Progenitor cell of endocrine pancreas (in vitro differentiated cells): ENCODE results near the gene FXYD1. TPM values are rescaled to one million over a fixed set of nuclear protein-coding genes. Genes with fewer than 3 reads are reported as not detected.
A peak's percentile ranks its signal among the peaks of the same experiment; 100 is the strongest.

ENCODE experiments used
- DNase-seq: peaks from one replicate; pipeline ENCODE4 v3.0.0; 2021; ENCODE audit warnings: low spot score; ENCODE audit not compliant: unreplicated experiment
- H3K27ac Mint-ChIP-seq: 2 replicates; pipeline ENCODE4 v1.8.0; 2021; ENCODE audit warnings: mild to moderate bottlenecking, moderate library complexity, mixed read lengths
- H3K27me3 Mint-ChIP-seq: 2 replicates; pipeline ENCODE4 v1.8.0; 2021; ENCODE audit warnings: mixed read lengths
- H3K36me3 Mint-ChIP-seq: 2 replicates; pipeline ENCODE4 v1.8.0; 2022; ENCODE audit warnings: mixed read lengths; ENCODE audit not compliant: insufficient read depth
- H3K4me1 Mint-ChIP-seq: 2 replicates; pipeline ENCODE4 v1.8.0; 2021; ENCODE audit warnings: low read depth, mixed read lengths
- H3K4me3 Mint-ChIP-seq: 2 replicates; pipeline ENCODE4 v1.8.0; 2021; ENCODE audit warnings: low read depth, mild to moderate bottlenecking, moderate library complexity, mixed read lengths
- H3K9me3 Mint-ChIP-seq: 2 replicates; pipeline ENCODE4 v1.8.0; 2021; ENCODE audit warnings: low read depth, mixed read lengths
- CTCF ChIP-seq: fragments of 200-600 bp; sonication (generic); IDR thresholded peaks from one replicate; pipeline ENCODE4 v1.5.0; 2021; ENCODE audit warnings: antibody characterized with exemption, mild to moderate bottlenecking; ENCODE audit not compliant: unreplicated experiment
- total RNA-seq: library from RNA; stranded (reverse); gene quantifications from 2 replicates; pipeline ENCODE4 v1.2.1, GENCODE V29; 2021

The FXYD1 gene
- total RNA-seq, 1 donor from 2014 or later = not detected

GRCh38 chr19:35109395-35110112 is 29.1 kb upstream of the FXYD1 start:
- Mint-ChIP-seq H3K27me3 (peaks cover 2% of the 10 kb centered on the region), H3K36me3 (no peaks in the 10 kb centered on the region), H3K9me3 (peaks cover 4% of the 10 kb centered on the region), H3K27ac (no peak overlapping the region), H3K4me1 (peaks cover 8% of the 10 kb centered on the region), H3K4me3 (no peak overlapping the region)
- no peak for DNase-seq
- no peak for TF ChIP-seq CTCF

DNA sequence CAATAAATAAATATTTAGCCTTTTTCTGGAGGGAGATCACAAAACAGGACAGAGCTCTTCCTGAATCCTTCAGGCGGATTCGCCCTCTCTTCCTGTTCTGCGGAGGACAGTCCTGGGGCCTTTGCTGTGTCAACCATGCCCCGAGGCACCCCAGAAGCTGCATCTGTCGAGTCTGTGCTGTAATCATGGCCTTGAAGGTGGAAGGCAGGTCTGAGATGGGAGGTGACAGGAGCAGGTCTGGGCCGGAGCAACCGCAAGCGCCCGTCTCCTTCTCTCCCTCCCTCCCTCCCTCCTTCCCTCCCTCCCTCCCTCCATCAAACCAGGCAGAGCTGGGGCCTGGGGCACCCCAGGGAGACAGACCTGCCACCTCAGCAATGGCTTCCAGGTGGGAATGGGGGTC is 27.6 kb upstream of the FXYD1 start:
- H3K4me1 Mint-ChIP-seq = peaks cover 19% of the 10 kb centered on the region
- H3K27me3 Mint-ChIP-seq = peaks cover 6% of the 10 kb centered on the region
- H3K4me3 Mint-ChIP-seq = no peak overlapping the region
- TF ChIP-seq CTCF = no peak
- H3K36me3 Mint-ChIP-seq = no peaks in the 10 kb centered on the region
- H3K27ac Mint-ChIP-seq = no peak overlapping the region
- peaks cover 4% of the 10 kb centered on the region for H3K9me3 Mint-ChIP-seq
- no peak for DNase-seq

DNA sequence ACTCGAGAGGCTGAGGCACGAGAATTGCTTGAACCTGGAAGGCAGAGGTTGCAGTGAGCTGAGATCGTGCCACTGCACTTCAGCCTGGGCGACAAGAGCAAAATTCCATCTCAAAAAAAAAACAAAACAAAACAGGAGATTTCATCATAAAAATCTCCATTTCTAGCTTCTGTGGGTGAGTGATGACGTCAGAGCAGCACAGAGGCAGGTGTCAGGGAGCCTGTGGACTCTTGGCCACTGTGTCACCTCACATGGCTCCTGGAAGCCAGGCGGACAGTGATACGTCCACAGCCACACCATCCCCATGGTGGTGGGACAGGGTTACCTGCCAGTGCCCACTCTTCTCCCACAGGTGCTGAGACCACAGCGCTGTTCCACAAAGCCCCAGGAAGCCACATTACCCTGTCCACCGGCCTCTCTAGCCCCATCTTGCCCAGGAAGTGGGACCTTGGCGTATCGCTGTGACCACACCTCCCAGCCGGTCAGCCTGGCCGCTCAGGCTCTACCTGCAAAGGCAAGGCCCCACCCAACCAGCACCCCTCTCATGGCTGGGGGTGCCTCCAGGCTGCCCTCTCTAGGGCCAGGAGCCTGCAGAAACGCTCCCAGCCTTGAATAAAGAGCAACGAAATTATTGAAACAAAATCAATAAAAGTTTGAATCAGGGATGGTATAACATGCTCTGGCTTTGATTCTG is 25.5 kb upstream of the FXYD1 start:
- Mint-ChIP-seq H3K36me3 (no peaks in the 10 kb centered on the region), H3K4me3 (no peak overlapping the region), H3K9me3 (no peaks in the 10 kb centered on the region), H3K4me1 (peaks cover 28% of the 10 kb centered on the region), H3K27me3 (peaks cover 14% of the 10 kb centered on the region), H3K27ac (peak overlapping the region; percentile 69)
- no peak for TF ChIP-seq CTCF
- no peak for DNase-seq

DNA sequence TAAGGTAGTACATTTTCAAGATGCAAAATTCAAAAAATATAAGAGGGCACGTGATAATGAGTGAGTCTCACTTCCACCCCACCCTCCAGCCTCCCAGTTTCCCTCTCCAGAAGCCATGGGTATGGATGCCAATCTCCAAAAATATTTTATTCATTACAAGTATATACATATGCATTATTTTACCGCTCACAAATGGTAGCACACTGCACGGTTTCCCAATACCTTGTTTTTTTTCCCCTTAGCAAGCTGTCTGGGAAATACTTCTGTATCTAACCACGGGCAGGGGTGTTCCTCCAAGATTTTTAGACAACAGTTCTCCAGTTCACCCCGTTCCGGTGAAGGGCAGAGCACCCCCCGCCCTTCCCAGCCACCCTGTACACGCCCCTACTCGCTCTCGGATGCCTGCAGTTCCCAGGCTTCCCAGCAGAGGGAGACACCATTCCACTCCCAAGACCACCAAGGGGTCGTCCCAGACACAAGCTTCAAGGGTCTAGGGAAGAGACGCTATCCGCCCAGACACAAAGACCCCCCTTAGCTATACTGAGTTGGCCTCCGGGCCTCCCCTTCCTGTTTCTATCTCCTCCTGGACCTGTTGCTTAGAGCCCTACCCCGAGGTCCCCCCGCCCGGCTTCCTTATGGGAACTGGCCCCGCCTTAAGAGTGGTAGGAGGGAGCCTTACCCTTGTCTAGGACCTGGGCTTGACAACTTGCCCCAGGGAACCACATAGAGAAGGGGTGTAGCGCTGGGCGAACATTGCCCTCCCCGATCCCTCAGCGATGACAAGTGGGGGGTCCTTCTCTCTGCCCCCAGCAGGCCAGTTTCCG is 24.1 kb upstream of the FXYD1 start:
- H3K27me3 Mint-ChIP-seq = peaks cover 14% of the 10 kb centered on the region
- H3K36me3 Mint-ChIP-seq = no peaks in the 10 kb centered on the region
- TF ChIP-seq CTCF = peak; percentile 97
- H3K9me3 Mint-ChIP-seq = no peaks in the 10 kb centered on the region
- peaks cover 30% of the 10 kb centered on the region for H3K4me1 Mint-ChIP-seq
- peak; percentile 75 for DNase-seq
- peak overlapping the region; percentile 38 for H3K4me3 Mint-ChIP-seq
- H3K27ac Mint-ChIP-seq = no peak overlapping the region
